GM18508 (cell line): ENCODE results near the gene MYG1.
"Not testable (repeated sequence)": the region's sequence is repeated elsewhere in the genome, so short reads cannot be mapped to it uniquely, and the experiment has no call there.

Experiments used
- ATAC-seq: cut with Tn5 transposase; IDR thresholded peaks from one replicate; pipeline ENCODE4 v1.9.1; 2021; ENCODE audit warnings: moderate number of reproducible peaks; ENCODE audit not compliant: insufficient read depth, unreplicated experiment

MYG1 gene

DNA sequence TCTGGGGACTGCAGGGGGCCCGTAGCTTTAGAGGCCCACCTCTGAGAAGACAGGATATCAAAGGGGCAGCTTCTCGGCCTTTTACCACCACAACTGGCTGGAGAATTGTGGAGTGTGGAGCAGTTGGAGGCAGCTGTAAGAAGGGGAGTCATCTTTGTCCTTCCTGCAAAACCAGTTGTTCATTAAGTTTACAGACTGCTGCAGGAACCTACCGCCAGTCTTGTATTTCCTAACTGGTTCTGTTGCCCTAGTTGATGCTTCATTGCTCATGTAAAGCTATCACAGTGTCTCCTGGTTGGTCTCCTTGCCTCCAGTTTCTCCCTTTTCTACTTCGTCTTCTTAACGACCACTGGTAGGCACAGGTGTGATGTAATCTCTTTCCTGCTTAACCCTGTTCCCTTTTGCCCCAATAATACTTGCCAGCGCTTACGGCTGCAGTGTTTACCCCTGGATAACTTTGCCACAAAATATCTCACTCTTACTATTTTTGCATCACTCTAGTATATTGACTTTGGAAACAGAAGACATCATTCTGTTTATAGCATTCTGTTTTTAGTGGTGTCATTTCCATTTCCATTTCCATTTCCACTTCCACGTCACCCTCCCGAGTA, 19.5 kb upstream of the MYG1 start:
- ATAC-seq, result no peak

DNA sequence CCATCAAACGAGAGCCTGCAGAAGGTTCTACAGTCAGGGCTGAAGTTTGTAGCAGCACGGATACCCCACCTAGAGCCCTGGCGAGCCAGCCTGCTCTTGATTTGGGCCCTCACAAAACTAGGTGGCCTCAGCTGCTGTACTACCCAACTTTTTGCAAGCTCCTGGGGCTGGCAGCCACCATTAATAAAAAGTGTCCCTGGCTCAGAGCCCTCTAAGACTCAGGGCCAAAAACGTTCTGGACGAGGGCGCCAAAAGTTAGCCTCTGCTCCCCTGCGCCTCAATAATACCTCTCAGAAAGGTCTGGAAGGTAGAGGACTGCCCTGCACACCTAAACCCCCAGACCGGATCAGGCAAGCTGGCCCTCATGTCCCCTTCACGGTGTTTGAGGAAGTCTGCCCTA, 13.0 kb upstream of the MYG1 start:
- ATAC-seq, result no peak

DNA sequence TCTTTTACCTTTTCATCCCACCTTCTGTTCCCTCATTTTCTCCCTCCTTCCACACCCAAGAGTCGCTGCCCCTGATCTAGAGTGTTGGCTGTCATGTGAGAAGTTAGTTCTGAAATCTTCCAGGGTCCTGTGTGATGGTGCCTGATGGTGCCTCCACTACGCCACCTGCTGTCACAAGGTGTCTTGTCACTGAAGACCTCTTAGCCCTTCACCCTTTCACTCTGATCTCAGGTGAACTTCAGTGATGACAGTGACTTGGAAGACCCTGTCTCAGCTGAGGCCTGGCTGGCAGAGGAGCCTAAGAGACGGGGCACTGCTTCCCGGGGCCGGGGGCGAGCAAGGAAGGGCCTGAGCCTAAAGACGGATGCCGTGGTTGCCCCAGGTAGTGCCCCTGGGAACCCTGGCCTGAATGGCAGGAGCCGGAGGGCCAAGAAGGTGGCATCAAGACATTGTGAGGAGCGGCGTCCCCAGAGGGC, 11.7 kb upstream of the MYG1 start:
- ATAC-seq, result no peak

DNA sequence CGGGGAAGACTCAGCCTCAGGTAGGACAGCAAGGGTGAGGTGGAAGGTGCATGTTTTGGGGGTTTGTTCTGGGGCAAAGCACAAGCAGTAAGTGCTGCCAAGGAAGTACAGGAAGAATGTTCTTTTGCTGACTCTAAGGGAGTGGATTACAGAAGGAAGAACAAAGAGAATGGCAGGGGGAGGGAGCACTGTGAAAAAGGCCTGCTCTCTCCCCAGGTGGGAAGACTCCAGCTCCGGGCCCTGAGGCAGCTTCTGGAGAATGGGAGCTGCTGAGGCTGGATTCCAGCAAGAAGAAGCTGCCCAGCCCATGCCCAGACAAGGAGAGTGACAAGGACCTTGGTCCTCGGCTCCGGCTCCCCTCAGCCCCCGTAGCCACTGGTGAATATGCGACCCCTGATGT, 11.2 kb upstream of the MYG1 start:
- ATAC-seq, result no peak

GRCh38 chr12:53289891-53290290, 9.6 kb upstream of the MYG1 start:
- ATAC-seq, result no peak

- ATAC-seq, result no peak
Measured at GRCh38 chr12:53290661-53291060, 8.8 kb upstream of the MYG1 start.

GRCh38 chr12:53292426-53292825, 7.1 kb upstream of the MYG1 start:
- ATAC-seq, result no peak

DNA sequence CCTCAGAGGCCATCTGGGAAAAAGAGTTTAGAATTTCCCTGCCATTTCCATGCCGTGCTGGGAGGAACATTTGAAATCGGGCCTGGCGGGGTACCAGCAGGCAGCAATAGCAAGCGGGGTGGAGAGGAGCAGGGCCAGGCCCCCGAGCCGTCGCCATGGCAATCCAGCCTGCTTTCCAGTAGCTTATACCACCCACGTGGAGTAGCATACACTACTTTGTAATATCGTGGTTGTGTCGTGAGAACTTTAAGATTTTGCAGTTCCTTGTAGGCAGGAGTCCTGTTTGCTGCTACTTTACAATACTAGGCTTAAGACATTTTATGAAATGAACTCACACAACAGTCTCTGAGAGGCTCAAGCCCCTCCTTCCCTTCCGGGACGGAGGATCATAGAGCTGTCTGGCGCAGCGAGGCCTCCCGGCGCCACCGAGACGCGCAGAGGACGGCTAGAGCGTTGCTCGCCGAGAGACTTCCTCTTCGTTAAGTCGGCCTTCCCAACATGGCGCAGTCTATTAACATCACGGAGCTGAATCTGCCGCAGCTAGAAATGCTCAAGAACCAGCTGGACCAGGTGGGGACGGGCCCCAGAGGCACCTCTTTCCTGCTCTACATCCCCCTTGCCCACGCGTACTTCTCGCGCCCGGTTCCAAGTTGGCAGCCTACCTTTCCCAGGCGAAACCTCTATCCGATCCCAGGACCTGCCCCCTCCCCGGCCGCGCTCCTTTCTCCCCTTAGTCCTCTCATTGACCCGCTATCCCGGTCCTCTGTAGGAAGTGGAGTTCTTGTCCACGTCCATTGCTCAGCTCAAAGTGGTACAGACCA, 4.2 kb upstream of the MYG1 start, which contains the start of gene PFDN5:
Gene PFDN5, plus strand, starts transcription at position 473 of the 821 bp plus-strand sequence. Its CDS starts 26 bp downstream, at position 499.
- ATAC-seq, result no peak

DNA sequence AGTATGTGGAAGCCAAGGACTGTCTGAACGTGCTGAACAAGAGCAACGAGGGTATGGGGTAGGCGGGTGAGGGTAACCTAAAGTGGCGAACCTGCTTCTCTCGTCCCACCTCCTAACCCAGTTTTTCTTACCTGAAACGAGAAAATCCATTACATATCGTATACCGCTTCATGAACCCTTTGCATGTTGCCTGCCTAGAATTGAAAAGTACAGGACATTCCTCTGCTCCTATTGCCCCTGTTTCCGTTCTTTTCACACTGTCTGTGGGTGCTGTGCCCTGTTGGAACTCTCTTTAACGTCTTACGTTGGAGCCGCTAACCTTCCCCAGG, 3.6 kb upstream of the MYG1 start:
- no peak for ATAC-seq

- not testable (repeated sequence) for ATAC-seq
Measured at GRCh38 chr12:53297106-53297505, 2.4 kb upstream of the MYG1 start.

GRCh38 chr12:53298164-53298563, 1.3 kb upstream of the MYG1 start:
- no peak for ATAC-seq

DNA sequence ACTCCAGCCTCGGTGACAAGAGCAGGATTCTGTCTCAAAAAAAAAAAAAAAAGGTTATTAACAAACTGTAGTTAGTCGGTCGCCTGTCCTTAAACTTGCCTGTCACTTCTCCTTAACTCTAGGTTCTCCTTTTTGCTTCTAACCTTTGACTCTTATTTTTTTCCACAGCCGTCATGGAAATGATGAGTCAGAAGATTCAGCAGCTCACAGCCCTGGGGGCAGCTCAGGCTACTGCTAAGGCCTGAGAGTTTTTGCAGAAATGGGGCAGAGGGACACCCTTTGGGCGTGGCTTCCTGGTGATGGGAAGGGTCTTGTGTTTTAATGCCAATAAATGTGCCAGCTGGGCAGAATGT, 418 bp upstream of the MYG1 start:
- ATAC-seq, result no peak

DNA sequence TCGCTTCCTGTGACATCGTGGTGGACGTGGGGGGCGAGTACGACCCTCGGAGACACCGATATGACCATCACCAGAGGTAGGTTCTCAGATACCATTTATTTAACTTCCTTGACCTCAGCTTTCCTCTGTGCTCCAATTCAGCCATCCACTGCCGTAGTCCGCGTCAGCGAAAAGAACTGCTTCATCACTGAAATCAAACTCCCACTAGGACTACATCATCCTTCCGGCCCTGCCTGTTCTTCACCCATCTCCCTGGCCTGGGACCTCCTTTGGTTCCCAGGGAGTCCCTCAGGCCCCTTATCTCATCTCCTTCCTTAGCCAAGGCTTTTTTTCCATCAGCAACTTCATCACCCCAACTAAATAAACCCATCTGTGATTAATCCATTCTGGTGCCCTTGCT, 692 bp downstream of the MYG1 start:
- ATAC-seq, result no peak

GRCh38 chr12:53302903-53303302, 3.4 kb downstream of the MYG1 start:
- no peak for ATAC-seq

GRCh38 chr12:53306826-53307225, 7.3 kb downstream of the MYG1 start:
- ATAC-seq, result no peak

DNA sequence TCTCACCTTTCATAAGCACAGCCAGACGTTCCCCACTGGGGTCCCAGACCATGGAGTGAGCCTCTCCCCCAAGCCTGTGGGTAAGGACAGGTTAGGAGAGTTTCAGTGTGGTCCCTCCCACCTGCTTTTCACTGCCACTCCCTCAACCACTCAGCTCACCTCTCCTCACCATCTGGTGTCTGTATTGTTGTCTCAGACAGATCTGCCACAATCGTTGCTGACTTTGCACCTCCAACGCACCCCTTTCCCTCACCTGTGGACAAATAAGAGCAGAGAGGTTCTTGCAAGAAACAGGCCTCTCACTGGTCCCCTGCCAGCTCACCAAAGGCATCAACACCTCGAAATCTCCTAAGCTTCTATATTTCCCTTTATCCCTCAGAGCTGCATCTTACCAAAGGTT, 8.8 kb downstream of the MYG1 start:
- no peak for ATAC-seq

DNA sequence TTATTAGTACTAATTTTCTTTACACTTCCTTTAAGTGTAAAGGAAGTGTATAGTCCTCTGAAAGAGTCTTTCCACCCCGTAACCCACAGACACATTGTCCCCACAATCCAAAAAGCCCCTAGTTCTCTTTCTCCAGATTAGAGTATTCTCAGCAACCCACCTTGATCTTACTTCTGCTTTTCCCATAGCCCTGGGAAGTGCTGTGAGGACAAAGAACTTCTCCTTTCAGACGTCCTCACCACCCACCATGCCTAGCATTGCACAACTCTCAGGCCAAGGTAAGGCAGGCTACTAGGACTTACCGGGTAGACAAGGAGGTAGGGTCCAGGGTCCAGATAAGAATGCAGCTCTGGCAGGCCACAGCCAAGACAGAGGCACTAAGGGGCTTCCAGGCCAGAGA, 14.5 kb downstream of the MYG1 start:
- no peak for ATAC-seq

DNA sequence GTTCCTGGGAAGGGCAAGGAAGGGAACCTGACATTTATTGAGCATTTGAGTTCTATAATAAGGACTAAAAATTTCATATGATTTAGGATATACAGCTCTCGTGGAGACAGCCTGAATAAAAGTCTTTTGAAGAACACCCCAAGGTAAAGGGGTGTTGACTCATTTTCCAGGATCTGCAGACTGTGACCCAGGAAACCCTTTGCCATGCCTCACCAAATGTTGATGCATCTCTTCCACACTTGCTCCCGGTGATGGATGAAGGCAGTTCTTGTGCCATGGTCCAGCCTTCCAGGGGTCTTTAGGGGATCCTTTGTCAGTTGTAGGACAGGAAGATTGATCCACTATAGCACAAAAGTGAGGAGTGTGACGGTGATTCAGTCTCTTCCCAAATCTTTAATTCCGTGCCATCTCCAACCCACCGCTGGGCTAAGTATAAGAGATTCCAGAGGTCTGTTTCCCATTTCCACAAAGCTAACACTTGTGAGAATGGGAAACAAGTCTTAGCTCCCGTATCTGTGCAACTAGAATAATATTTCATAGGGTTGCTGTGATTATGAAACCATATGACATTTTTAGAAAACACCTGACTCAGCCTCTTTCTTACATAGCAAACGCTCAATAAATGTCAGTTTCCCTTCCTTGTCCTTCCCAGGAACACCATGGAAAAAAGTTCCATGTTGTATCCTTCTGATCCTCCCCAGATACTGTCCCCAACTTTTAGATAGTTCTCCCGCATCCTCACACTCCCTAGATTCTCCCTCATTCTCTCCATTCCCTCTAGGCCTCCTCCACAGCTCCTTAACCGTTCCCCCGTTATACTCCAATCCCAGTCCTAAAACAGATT, 21.1 kb downstream of the MYG1 start:
- no peak for ATAC-seq

DNA sequence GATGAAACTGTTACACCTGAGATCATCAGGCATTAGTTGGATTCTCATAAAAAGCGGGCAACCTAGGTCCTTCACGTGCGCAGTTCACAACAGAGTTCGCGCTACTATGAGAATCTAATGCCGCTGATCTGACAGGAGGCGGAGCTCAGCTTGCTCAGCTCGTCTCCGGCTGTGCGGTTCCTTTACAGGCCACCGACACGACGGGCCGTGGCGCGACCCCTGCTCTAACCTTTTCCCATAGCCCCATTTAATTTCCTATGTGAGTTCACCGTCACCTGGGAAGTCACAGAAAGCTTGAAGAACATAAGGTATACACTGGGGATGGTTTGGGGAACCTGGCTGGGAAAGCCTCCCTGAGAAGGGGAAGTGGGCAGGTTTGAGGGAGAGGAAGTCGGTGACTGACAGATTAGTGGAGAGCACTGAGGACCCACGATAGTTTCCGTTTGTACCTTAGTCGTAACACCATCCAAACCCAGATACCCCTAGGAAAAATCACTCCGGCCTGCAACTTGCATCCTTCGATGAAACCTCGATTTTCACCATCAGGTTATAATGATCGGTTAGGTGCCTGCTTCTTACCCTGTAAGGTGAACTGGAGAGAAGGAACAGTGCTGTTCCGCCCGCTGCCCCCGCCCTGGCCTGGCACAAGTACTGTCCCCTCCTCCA, 24.8 kb downstream of the MYG1 start:
- ATAC-seq, result no peak

- no peak for ATAC-seq
Measured at GRCh38 chr12:53324779-53325510, 25.4 kb downstream of the MYG1 start.
